A549 treated with Mapracorat at 1 μM for 4 hours (cell line): Measurements from ENCODE around the gene ISCU. TPM values are rescaled to one million over a fixed set of nuclear protein-coding genes. Genes with fewer than 3 reads are reported as not detected.

Experiments
- total RNA-seq: library from RNA; stranded (reverse); fragments of 200-300 nt; extraction: Qiagen RNA extraction; gene quantifications from 5 replicates; pipeline ENCODE4 v1.2.3, GENCODE V29; 2022

The ISCU gene
- total RNA-seq = 92.0 to 106 TPM (median 94.1 TPM) in 5 replicates

GRCh38 chr12:108562348-108563135 lies at the start of gene ISCU:
Gene ISCU, plus strand, starts transcription at chr12:108562596. Its CDS starts 27 bp downstream, at chr12:108562623.

GRCh38 chr12:108514973-108515814 lies 47.2 kb upstream of the ISCU start, which contains the start of gene FICD:
Gene FICD, plus strand, starts transcription at chr12:108515277. Its CDS starts 1,696 bp downstream, at chr12:108516973.

DNA sequence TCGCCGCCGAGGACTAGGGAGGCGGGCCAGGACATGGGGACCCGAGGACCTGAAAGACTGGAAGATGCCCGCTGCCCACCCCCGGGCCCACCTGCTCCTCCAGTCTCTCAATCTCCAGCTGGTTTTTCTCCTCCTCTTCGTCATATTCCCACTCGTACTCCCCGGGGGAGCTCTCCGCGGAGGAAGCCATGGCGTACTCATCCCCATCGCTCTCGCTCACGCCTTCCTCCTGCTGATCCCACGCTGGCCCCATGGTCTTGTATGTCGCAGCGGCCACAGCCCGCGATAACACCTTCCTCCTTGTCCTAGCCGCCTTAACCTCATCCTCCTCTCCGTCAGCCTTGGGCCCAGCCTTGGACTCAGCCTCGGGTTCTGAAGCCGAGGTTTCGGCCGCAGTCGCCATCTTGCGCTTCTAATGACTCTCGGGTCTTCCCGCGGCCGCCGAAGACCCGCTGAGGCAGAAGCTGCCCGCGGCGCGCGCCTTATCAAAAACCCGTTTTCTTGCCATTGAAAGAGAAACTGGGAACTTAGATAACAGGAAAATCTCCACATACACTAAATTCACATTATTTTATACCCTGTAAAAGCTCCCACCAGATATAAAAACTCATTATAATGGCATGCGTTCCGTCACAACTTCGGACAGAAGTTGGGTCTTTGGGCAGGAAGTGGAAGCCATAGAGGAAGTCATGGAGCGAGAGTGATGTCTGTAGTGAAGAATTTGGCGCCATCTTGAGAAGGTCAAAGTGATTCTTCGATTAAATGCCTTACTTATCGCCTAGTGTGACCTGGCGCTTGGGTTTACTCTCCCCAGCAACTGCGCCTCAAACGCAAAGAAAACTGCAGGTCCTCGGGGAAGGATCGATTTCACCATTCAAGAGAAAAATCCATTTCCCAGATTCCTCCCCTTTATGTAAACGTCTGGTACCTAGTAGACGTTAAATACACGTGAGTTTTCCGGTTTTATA lies 1.4 kb upstream of the ISCU start, which contains the start of gene SART3:
SART3 (minus strand) TSS at position 422 of the 968 bp plus-strand sequence; CDS start at position 403, 19 bp downstream.

GRCh38 chr12:108597559-108598471 lies 35.4 kb downstream of the ISCU start, which contains the start of gene TMEM119:
Gene TMEM119, minus strand, starts transcription at chr12:108598084. Its CDS starts 5,701 bp downstream, at chr12:108592383.

Other genes with a start within 250 kb of the ISCU start
- 0.13 TPM in 1 of 5 replicates, not detected in the others for gene CMKLR1, start 223.3 kb upstream of the ISCU start, total RNA-seq
- gene FICD, start 47.3 kb upstream of the ISCU start, total RNA-seq = 2.2 to 3.1 TPM (median 2.8 TPM) in 5 replicates
- gene SART3, start 1.4 kb upstream of the ISCU start, total RNA-seq = 38.2 to 40.5 TPM (median 40.2 TPM) in 5 replicates
- 0.06 to 0.12 TPM in 2 of 5 replicates, not detected in the others for gene TMEM119, start 35.5 kb downstream of the ISCU start, total RNA-seq
- 0.81 to 1.2 TPM (median 0.89 TPM) in 5 replicates for gene SELPLG, start 71.3 kb downstream of the ISCU start, total RNA-seq
- 162 to 204 TPM (median 169 TPM) in 5 replicates for gene CORO1C, start 168.9 kb downstream of the ISCU start, total RNA-seq